Suprapubic skin (tissue), 3 donors: ENCODE results near the gene DUS2.

Source experiments
- POLR2A ChIP-seq, 2 donors: fragments of 450-650 bp; IDR thresholded peaks; one replicate each; pipeline ENCODE4 v1.6.1; 2017; ENCODE audit warnings: antibody characterized with exemption in 2 of 2, mild to moderate bottlenecking in 2 of 2, moderate library complexity in 2 of 2
- TF ChIP-seq, protein P1 (sequence below), 2 donors: fragments of 200-600 bp in 1 of 2; fragments of 450-650 bp in 1 of 2; sonication (generic) in 1 of 2; IDR thresholded peaks; one replicate each; pipeline ENCODE4 v1.5.1; 2016 to 2019; ENCODE audit warnings: antibody characterized with exemption in 2 of 2, mild to moderate bottlenecking in 1 of 2, moderate library complexity in 1 of 2

DNA sequence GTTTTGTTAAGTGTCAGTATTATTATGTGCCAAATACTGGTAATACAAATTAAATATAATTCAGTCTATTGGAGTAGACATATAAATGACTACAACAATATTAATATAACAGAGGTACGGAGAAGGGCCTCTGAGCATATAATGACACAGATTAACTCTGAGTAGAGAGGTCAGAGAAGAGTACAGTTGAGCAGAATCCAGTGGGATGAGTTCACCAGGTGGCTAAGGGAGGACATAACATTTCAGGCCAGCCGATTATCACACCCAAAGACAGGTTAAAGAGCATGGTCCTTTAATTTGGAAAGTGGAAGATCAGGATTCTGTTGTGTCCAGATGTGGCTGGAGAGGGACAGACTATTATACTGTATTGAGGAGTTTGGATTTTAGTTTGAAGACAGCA is 73.4 kb downstream of the DUS2 start:
- TF ChIP-seq, protein P1, sequence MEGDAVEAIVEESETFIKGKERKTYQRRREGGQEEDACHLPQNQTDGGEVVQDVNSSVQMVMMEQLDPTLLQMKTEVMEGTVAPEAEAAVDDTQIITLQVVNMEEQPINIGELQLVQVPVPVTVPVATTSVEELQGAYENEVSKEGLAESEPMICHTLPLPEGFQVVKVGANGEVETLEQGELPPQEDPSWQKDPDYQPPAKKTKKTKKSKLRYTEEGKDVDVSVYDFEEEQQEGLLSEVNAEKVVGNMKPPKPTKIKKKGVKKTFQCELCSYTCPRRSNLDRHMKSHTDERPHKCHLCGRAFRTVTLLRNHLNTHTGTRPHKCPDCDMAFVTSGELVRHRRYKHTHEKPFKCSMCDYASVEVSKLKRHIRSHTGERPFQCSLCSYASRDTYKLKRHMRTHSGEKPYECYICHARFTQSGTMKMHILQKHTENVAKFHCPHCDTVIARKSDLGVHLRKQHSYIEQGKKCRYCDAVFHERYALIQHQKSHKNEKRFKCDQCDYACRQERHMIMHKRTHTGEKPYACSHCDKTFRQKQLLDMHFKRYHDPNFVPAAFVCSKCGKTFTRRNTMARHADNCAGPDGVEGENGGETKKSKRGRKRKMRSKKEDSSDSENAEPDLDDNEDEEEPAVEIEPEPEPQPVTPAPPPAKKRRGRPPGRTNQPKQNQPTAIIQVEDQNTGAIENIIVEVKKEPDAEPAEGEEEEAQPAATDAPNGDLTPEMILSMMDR (IDR thresholded peaks at IDR 0.05): no peak
- no peak for TF ChIP-seq POLR2A (IDR thresholded peaks at IDR 0.05)
